ENCODE data around the gene TMEM88. TPM values are rescaled to one million over a fixed set of nuclear protein-coding genes. Genes with fewer than 3 reads are reported as not detected.

The TMEM88 gene
- total and polyA plus RNA-seq, 2 donors (not counting 3 experiments of a cell fraction or from before 2014, with no cell fraction given): 53.4 to 165 TPM

GRCh38 chr17:7834957-7835813 lies 19.7 kb upstream of the TMEM88 start:
- Histone ChIP-seq H2AFZ (ENCODE audit: low read depth, low read length) (peak overlapping the region; percentile 68), H4K20me1 (replicated peaks; ENCODE audit: control insufficient read depth, extremely low read depth, insufficient read depth, low read length) (no peaks in the 10 kb centered on the region), H3K4me2 (ENCODE audit: insufficient read depth, low read length) (peak overlapping the region; percentile 91), H3K4me1 (ENCODE audit: control insufficient read depth, extremely low read depth, insufficient read depth, low read length) (peaks cover 32% of the 10 kb centered on the region), H3K27me3 (ENCODE audit: control insufficient read depth in 2 of 2, insufficient read depth in 2 of 2, low read length in 2 of 2) (peaks cover 0 to 3% of the 10 kb centered on the region in 2 experiments), H3K27ac (ENCODE audit: insufficient read depth, low read depth, low read length) (peak overlapping the region; percentile 94), H3K9me1 (replicated peaks; ENCODE audit: control insufficient read depth, extremely low read depth, insufficient read depth, low read length) (no peaks in the 10 kb centered on the region), H3K79me2 (ENCODE audit: control insufficient read depth, insufficient read depth, low read length) (no peaks in the 10 kb centered on the region), H3K36me3 (ENCODE audit: control insufficient read depth in 2 of 2, extremely low read depth in 1 of 2, insufficient read depth in 2 of 2, low read length in 2 of 2) (peaks cover 0 to 2% of the 10 kb centered on the region in 2 experiments), H3K9ac (replicated peaks; ENCODE audit: extremely low read depth, insufficient read depth, low read length) (peak overlapping the region; percentile 96), H3K9me3 (replicated peaks; ENCODE audit: control insufficient read depth, insufficient read depth, low read length) (no peaks in the 10 kb centered on the region), H3K4me3 (replicated peaks in 1 of 3; ENCODE audit: insufficient read depth in 1 of 3, low read depth in 1 of 3, low read length in 3 of 3) (peak overlapping the region; percentile 34 to 52 (median 46))
- FAIRE-seq (peak; percentile 99), DNase-seq (ENCODE audit: low read depth, low spot score) (peak; percentile 100)
- ChIA-PET CTCF (interaction anchor here (0.8 to 5.8 kb wide), 24 partner anchors 8 to 225 kb away, joined by 3 to 32 read pairs (median 4); partner anchors contain the start of genes CHD3, CYB5D1, NAA38 and TMEM88), POLR2A (interaction anchor here (1.6 kb wide), 1 partner anchor 9 kb away, joined by 6 read pairs; no protein-coding TSS in a partner anchor)
- TSS peak; percentile 50 for BruUV-seq (replicated peaks)
- dilution Hi-C loops (cut with MboI; ENCODE audit: extremely low pct_ligation_motif_present, low sequenced_read_pairs): no loop called here
- TF ChIP-seq MYC (IDR thresholded peaks at IDR 0.05; ENCODE audit: low read depth, low read length): peak; percentile 80
- peak; percentile 65 to 92 for TF ChIP-seq CTCF (IDR thresholded peaks at IDR 0.05; ENCODE audit: extremely low read depth in 1 of 2, insufficient read depth in 1 of 2, low read depth in 1 of 2, low read length in 2 of 2)
- no peak for TF ChIP-seq JUN (IDR thresholded peaks at IDR 0.05; ENCODE audit: borderline replicate concordance, insufficient read depth, insufficient read length, low read depth)
- peak; percentile 58 for TF ChIP-seq POLR2AphosphoS5 (IDR thresholded peaks at IDR 0.05; ENCODE audit: insufficient read depth, low read depth, low read length)
- no peak for TF ChIP-seq EZH2 (IDR thresholded peaks at IDR 0.05; ENCODE audit: borderline replicate concordance, low read depth, low read length, severe bottlenecking)
- no peak for TF ChIP-seq POLR2A (IDR thresholded peaks at IDR 0.05; ENCODE audit: low read depth, low read length)
- TF ChIP-seq GATA2 (IDR thresholded peaks at IDR 0.05; ENCODE audit: insufficient read depth, insufficient read length, low read depth, low read length): no peak
- TF ChIP-seq, protein P1, sequence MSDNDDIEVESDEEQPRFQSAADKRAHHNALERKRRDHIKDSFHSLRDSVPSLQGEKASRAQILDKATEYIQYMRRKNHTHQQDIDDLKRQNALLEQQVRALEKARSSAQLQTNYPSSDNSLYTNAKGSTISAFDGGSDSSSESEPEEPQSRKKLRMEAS (IDR thresholded peaks at IDR 0.05; ENCODE audit: insufficient read depth, insufficient read length): peak; percentile 88
- no peak for TF ChIP-seq FOS (IDR thresholded peaks at IDR 0.05; ENCODE audit: borderline replicate concordance, insufficient read depth, low read length)
- intact Hi-C loops (cut with micrococcal nuclease): loop anchor here (1.0 to 5.0 kb wide), 6 partner anchors 9 to 263 kb away; partner anchors contain the start of gene NAA38

Measured in endothelial cell of umbilical vein (primary cell).